HG03521 (cell line): ENCODE results near the gene DDX11.
"Not testable (repeated sequence)": the region's sequence is repeated elsewhere in the genome, so short reads cannot be mapped to it uniquely, and the experiment has no call there.

Source experiments
- ATAC-seq: cut with Tn5 transposase; IDR thresholded peaks from one replicate; pipeline ENCODE4 v1.9.1; 2021; ENCODE audit warnings: mild to moderate bottlenecking, moderate library complexity; ENCODE audit not compliant: unreplicated experiment

DDX11 gene

GRCh38 chr12:31098363-31098762 is 24.7 kb downstream of the DDX11 start:
- ATAC-seq = not testable (repeated sequence)

- ATAC-seq = not testable (repeated sequence)
Observed at GRCh38 chr12:31098771-31099170, 25.1 kb downstream of the DDX11 start.

- ATAC-seq = not testable (repeated sequence)
Observed at GRCh38 chr12:31099434-31099833, 25.8 kb downstream of the DDX11 start.

DNA sequence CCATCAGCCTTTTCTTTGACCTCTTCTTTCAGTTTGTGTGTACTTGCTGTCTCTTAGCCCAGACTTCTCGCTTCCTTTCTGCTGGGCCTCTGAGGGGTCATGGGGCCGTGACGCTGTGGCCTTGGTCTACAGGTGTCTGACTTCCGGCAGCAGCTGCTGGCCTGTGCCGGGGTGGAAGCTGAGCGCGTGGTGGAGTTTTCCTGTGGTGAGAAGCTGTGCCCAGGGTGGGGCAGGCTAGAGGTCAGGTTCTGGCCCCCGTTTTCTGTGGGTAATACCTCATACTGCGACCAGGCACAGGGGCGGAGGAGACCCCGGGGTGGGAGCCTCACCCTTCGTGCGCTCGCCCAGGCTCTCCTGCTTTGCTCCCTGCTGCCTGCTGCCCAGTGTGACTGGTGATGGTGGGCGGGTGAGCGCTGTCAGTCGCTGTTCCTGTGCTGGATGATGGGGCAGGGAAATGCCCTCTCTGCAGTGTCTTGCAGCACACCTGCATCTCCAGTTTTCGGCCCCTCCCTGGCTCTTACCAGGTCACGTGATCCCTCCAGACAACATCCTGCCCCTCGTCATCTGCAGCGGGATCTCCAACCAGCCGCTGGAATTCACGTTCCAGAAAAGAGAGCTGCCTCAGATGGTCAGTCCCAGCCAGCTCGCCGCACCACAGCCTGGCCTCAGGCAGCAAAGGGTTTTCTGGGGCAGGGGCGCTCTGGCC is 27.0 kb downstream of the DDX11 start:
- not testable (repeated sequence) for ATAC-seq

GRCh38 chr12:31102125-31102524 is 28.5 kb downstream of the DDX11 start:
- ATAC-seq = not testable (repeated sequence)

DNA sequence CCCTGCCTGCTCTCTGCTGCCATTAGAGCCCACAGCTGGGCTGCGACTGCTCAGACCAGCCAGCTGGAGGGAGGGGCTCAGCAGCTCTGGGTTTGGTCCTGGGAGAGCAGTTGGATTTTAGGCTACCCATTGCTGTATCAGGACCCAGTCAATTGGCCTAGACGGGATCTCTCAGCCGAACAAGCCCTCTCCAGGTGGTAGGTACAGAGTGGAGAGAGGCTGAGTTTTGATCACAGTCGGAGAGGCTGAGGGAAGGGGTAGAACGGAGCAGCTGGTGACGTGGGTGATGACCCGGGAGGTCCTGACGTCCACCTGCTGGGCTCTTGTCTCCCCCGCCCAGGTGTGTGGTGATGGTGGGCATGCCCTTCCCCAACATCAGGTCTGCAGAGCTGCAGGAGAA is 28.9 kb downstream of the DDX11 start:
- ATAC-seq = not testable (repeated sequence)

GRCh38 chr12:31103561-31103975 is 29.9 kb downstream of the DDX11 start:
- not testable (repeated sequence) for ATAC-seq

GRCh38 chr12:31104220-31104619 is 30.6 kb downstream of the DDX11 start:
- not testable (repeated sequence) for ATAC-seq

DNA sequence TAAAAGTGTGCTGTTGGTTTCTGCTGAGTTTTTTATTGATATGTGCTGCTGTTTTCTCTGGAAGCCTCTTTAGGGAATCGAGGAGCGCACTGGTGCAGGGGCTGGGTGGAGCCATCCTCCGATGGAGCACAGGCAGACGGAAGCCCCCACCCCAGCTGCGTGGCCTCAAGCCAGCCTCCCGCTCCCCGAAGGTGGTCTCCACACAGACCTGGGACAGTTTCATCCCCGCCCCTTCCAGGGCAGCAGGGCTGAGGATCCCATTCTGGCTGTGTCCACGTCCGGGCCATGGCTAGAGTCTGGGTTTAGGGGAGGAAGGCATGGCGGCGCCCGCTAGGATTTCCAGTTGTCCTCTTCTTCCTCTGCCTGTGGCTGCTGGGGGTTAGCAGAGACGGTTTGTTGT is 31.1 kb downstream of the DDX11 start:
- not testable (repeated sequence) for ATAC-seq

DNA sequence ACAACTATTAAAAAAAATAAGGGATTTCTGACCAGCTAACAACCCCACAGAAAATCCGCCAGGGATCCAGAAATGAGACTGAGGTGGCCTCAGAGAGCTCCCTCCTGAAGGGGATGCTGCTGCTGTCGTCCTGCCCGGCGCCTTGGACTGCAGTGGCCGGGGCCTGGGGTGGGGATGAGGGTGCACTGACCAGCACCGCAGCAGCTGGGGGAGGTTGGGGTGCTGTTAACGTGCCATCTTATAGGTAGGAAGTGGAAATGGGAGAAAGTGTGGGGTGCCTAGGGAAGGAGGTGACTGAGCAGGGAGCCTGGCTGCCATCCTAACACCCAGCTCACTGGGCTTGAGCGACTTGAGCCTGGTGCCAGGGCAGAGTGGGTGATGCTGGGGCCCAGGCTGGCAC is 32.0 kb downstream of the DDX11 start:
- ATAC-seq = no peak

GRCh38 chr12:31106101-31106803 is 32.6 kb downstream of the DDX11 start:
- ATAC-seq = no peak

DNA sequence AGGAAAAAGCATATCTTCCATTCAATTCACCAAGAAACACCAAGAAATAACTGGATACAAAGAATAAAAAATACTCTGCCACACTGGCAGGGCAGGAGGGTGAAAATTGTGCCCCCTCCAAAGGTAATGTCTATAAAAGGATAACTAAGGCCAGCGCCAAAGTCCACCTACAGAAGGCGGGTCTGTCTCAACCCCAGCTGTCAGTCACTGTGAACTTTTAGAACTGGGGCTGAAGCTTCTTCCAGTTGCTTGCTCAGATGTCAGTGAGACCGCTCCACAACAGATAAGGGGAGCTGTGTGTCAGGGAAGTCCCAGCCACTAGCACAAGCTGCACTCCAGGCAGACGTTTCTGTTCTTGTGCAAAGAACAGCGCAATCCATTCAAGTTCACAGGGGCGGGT is 36.1 kb downstream of the DDX11 start:
- not testable (repeated sequence) for ATAC-seq

DNA sequence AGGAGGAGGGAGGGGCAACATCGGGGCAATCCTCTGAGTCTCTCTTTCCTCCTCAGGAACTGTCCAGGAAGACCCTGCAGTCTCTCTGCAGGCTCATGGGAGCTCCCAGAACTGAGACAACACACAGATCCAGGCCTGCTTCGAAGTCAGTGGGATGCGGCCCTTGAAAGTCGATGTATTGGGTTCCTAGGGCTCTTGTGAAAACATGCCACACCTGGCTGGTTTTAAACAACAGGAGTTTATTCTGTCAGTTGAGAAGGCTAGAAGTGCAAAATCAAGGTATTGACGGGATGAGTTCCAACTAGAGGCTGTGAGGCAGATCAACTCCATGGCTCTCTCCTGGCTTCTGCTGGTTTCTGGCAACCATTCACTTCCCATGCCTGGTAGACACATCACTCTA is 36.6 kb downstream of the DDX11 start:
- not testable (repeated sequence) for ATAC-seq

DNA sequence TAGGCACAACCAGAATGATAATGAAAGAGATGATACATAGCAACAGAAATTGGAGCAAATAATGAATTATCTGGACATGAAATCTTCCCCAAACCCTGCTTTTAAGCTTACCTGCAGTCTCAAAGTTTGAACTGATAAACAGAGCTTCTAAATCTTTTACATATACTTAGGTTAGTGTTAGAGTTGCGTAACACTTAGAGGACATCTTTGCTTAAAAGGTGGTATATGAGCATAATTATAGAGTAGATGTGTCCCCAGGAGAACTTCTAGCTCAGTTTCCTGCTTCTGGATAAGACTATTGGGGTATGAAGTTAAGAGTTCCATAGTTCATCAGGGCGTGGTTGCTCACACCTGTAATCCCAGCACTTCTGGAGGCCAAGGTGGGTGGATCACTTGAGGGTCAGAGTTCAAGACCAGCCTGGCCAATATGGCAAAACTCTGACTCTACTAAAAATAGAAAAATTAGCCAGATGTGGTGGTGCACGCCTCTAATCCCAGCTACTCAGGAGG is 41.5 kb downstream of the DDX11 start:
- not testable (repeated sequence) for ATAC-seq

GRCh38 chr12:31116846-31117202 is 43.2 kb downstream of the DDX11 start:
- ATAC-seq = not testable (repeated sequence)

GRCh38 chr12:31117203-31118011 is 43.7 kb downstream of the DDX11 start:
- peak; percentile 74 for ATAC-seq

GRCh38 chr12:31118347-31119191 is 44.9 kb downstream of the DDX11 start:
- peak; percentile 59 for ATAC-seq

DNA sequence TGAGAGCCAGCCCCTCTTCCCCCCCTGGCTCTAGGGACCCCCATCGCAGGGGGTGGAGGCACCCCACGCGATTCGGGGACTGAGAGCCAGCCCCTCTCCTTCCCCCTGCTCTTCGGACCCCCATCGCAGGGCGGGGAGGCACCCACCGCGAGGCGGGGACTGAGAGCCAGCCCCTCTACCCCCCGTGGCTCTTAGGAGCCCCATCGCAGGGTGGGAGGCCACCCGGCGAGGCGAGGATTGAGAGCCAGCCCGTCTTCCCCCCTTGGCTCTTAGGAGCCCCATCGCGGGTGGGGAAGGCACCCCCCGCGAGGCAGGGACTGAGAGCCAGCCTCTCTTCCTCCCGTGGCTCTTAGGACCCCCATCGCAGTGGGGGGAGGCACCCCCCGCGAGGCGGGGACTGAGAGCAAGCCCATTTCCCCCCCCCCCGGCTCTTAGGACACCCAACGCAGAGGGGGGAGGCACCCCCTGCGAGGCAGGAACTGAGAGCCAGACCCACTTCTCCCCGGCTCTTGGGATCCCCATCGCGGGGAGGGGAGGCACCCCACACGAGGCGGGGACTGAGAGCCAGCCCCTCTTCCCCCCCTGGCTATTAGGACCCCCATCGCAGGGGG is 45.6 kb downstream of the DDX11 start:
- peak; percentile 18 for ATAC-seq

GRCh38 chr12:31119803-31120211 is 46.1 kb downstream of the DDX11 start:
- no peak for ATAC-seq
